Stimulated activated naive B cell treated with anti-CD40 and anti-IgM and Interleukin-4, amounts not matched to agents 10 μg/mL and 1 μg/mL and 100 μg/mL, for 72 hours (primary cell): ENCODE data around the gene KRT77.
"Not testable (repeated sequence)": the region's sequence is repeated elsewhere in the genome, so short reads cannot be mapped to it uniquely, and the experiment has no call there.

Experiments used
- ATAC-seq, 2 donors: fragments of 150-1000 bp; cut with Tn5 transposase; replicated peaks; 2 replicates each; pipeline ENCODE4 v1.10.0; 2021; ENCODE audit warnings: moderate library complexity in 1 of 2
- DNase-seq: peaks from one replicate; pipeline ENCODE4 v3.0.0; 2021
- H3K27ac Mint-ChIP-seq: one replicate; pipeline ENCODE4 v1.8.0; 2022; ENCODE audit warnings: mild to moderate bottlenecking, mixed read lengths
- H3K27me3 Mint-ChIP-seq, 2 donors: one replicate each; pipeline ENCODE4 v1.8.0; 2022; ENCODE audit warnings: mixed read lengths in 2 of 2
- H3K36me3 Mint-ChIP-seq, 2 donors: one replicate each; pipeline ENCODE4 v1.8.0; 2022; ENCODE audit warnings: mixed read lengths in 2 of 2, mild to moderate bottlenecking in 1 of 2
- H3K4me1 Mint-ChIP-seq, 2 donors: one replicate each; pipeline ENCODE4 v1.8.0; 2022; ENCODE audit warnings: mixed read lengths in 2 of 2, mild to moderate bottlenecking in 1 of 2
- H3K4me3 Mint-ChIP-seq, 2 donors: one replicate each; pipeline ENCODE4 v1.8.0; 2022; ENCODE audit warnings: mild to moderate bottlenecking in 2 of 2, mixed read lengths in 2 of 2, moderate library complexity in 1 of 2
- H3K9me3 Mint-ChIP-seq, 2 donors: one replicate each; pipeline ENCODE4 v1.8.0; 2022; ENCODE audit warnings: mixed read lengths in 2 of 2, mild to moderate bottlenecking in 1 of 2

Gene KRT77

GRCh38 chr12:52672321-52672933, 30.9 kb downstream of the KRT77 start:
- no peak for ATAC-seq
- no peaks in the 10 kb centered on the region for H3K4me1 Mint-ChIP-seq
- no peaks in the 10 kb centered on the region for H3K36me3 Mint-ChIP-seq
- peaks cover 19 to 31% of the 10 kb centered on the region in 2 donors for H3K27me3 Mint-ChIP-seq
- DNase-seq, result no peak
- no peaks in the 10 kb centered on the region for H3K9me3 Mint-ChIP-seq
- no peak overlapping the region for H3K27ac Mint-ChIP-seq
- no peak overlapping the region for H3K4me3 Mint-ChIP-seq

GRCh38 chr12:52670961-52671360, 32.4 kb downstream of the KRT77 start:
- Mint-ChIP-seq H3K27ac (no peak overlapping the region), H3K36me3 (no peaks in the 10 kb centered on the region), H3K9me3 (no peaks in the 10 kb centered on the region), H3K4me1 (no peaks in the 10 kb centered on the region), H3K27me3 (peaks cover 24 to 26% of the 10 kb centered on the region in 2 donors), H3K4me3 (no peak overlapping the region)
- no peak for ATAC-seq
- DNase-seq, result no peak

- no peak for ATAC-seq
Observed at GRCh38 chr12:52670506-52670905, 32.8 kb downstream of the KRT77 start.

GRCh38 chr12:52669941-52670340, 33.4 kb downstream of the KRT77 start:
- H3K27me3 Mint-ChIP-seq, result peaks cover 24 to 26% of the 10 kb centered on the region in 2 donors
- H3K36me3 Mint-ChIP-seq, ATAC-seq, H3K27ac Mint-ChIP-seq, H3K4me1 Mint-ChIP-seq, DNase-seq, H3K9me3 Mint-ChIP-seq, H3K4me3 Mint-ChIP-seq: not testable (repeated sequence)

More at GRCh38 chr12:52670506-52670905, 32.8 kb downstream of the KRT77 start:
- H3K27me3 Mint-ChIP-seq, result peaks cover 22% of the 10 kb centered on the region in 2 donors
- no peak for DNase-seq
- H3K36me3 Mint-ChIP-seq, result no peaks in the 10 kb centered on the region
- no peaks in the 10 kb centered on the region for H3K4me1 Mint-ChIP-seq
- no peak overlapping the region for H3K27ac Mint-ChIP-seq
- no peaks in the 10 kb centered on the region for H3K9me3 Mint-ChIP-seq
- no peak overlapping the region for H3K4me3 Mint-ChIP-seq

GRCh38 chr12:52669426-52669825, 33.9 kb downstream of the KRT77 start:
- Mint-ChIP-seq H3K36me3 (no peaks in the 10 kb centered on the region), H3K4me3 (no peak overlapping the region), H3K27ac (no peak overlapping the region), H3K27me3 (peaks cover 24 to 26% of the 10 kb centered on the region in 2 donors), H3K4me1 (no peaks in the 10 kb centered on the region), H3K9me3 (no peaks in the 10 kb centered on the region)
- ATAC-seq, result no peak
- no peak for DNase-seq

GRCh38 chr12:52667931-52668330, 35.4 kb downstream of the KRT77 start:
- ATAC-seq, result no peak
- Mint-ChIP-seq H3K4me1 (no peaks in the 10 kb centered on the region), H3K36me3 (no peaks in the 10 kb centered on the region), H3K4me3 (no peak overlapping the region), H3K27ac (no peak overlapping the region), H3K27me3 (peaks cover 32 to 34% of the 10 kb centered on the region in 2 donors), H3K9me3 (no peaks in the 10 kb centered on the region)
- no peak for DNase-seq

- peaks cover 34% of the 10 kb centered on the region in 2 donors for H3K27me3 Mint-ChIP-seq
- no peak overlapping the region for H3K27ac Mint-ChIP-seq
- no peak overlapping the region for H3K4me3 Mint-ChIP-seq
- DNase-seq, result no peak
- H3K9me3 Mint-ChIP-seq, result no peaks in the 10 kb centered on the region
- no peak for ATAC-seq
- no peaks in the 10 kb centered on the region for H3K4me1 Mint-ChIP-seq
- H3K36me3 Mint-ChIP-seq, result no peaks in the 10 kb centered on the region
Observed at GRCh38 chr12:52667509-52667908, 35.8 kb downstream of the KRT77 start.

- Mint-ChIP-seq H3K4me1 (no peaks in the 10 kb centered on the region), H3K36me3 (no peaks in the 10 kb centered on the region), H3K27ac (no peak overlapping the region), H3K27me3 (peaks cover 37 to 43% of the 10 kb centered on the region in 2 donors), H3K4me3 (no peak overlapping the region), H3K9me3 (no peaks in the 10 kb centered on the region)
- ATAC-seq, result no peak
- no peak for DNase-seq
Observed at GRCh38 chr12:52666471-52666870, 36.9 kb downstream of the KRT77 start.

- no peaks in the 10 kb centered on the region for H3K36me3 Mint-ChIP-seq
- no peak overlapping the region for H3K27ac Mint-ChIP-seq
- H3K4me3 Mint-ChIP-seq, result no peak overlapping the region
- ATAC-seq, result no peak
- no peak for DNase-seq
- no peaks in the 10 kb centered on the region for H3K9me3 Mint-ChIP-seq
- no peaks in the 10 kb centered on the region for H3K4me1 Mint-ChIP-seq
- H3K27me3 Mint-ChIP-seq, result peaks cover 37 to 40% of the 10 kb centered on the region in 2 donors
Observed at GRCh38 chr12:52663420-52663819, 39.9 kb downstream of the KRT77 start.

- no peaks in the 10 kb centered on the region for H3K4me1 Mint-ChIP-seq
- H3K4me3 Mint-ChIP-seq, result no peak overlapping the region
- no peaks in the 10 kb centered on the region for H3K9me3 Mint-ChIP-seq
- H3K36me3 Mint-ChIP-seq, result no peaks in the 10 kb centered on the region
- peaks cover 34 to 42% of the 10 kb centered on the region in 2 donors for H3K27me3 Mint-ChIP-seq
- DNase-seq, result no peak
- ATAC-seq, result no peak
- no peak overlapping the region for H3K27ac Mint-ChIP-seq
Observed at GRCh38 chr12:52662918-52663229, 40.5 kb downstream of the KRT77 start.

GRCh38 chr12:52662093-52662917, 41.0 kb downstream of the KRT77 start:
- H3K9me3 Mint-ChIP-seq, result no peaks in the 10 kb centered on the region
- no peak overlapping the region for H3K27ac Mint-ChIP-seq
- peaks cover 33 to 42% of the 10 kb centered on the region in 2 donors for H3K27me3 Mint-ChIP-seq
- no peaks in the 10 kb centered on the region for H3K36me3 Mint-ChIP-seq
- H3K4me1 Mint-ChIP-seq, result no peaks in the 10 kb centered on the region
- H3K4me3 Mint-ChIP-seq, result no peak overlapping the region
- no peak for ATAC-seq
- DNase-seq, result no peak

GRCh38 chr12:52661668-52662067, 41.7 kb downstream of the KRT77 start:
- Mint-ChIP-seq H3K27ac (no peak overlapping the region), H3K9me3 (no peaks in the 10 kb centered on the region), H3K4me3 (no peak overlapping the region), H3K4me1 (no peaks in the 10 kb centered on the region), H3K27me3 (peaks cover 33 to 40% of the 10 kb centered on the region in 2 donors), H3K36me3 (no peaks in the 10 kb centered on the region)
- DNase-seq, result no peak
- ATAC-seq, result no peak

GRCh38 chr12:52660934-52661499, 42.3 kb downstream of the KRT77 start:
- H3K27ac Mint-ChIP-seq, result no peak overlapping the region
- H3K9me3 Mint-ChIP-seq, result no peaks in the 10 kb centered on the region
- DNase-seq (no peak), ATAC-seq (no peak)
- no peak overlapping the region for H3K4me3 Mint-ChIP-seq
- H3K27me3 Mint-ChIP-seq, result peaks cover 33 to 34% of the 10 kb centered on the region in 2 donors
- H3K4me1 Mint-ChIP-seq, result no peaks in the 10 kb centered on the region
- H3K36me3 Mint-ChIP-seq, result no peaks in the 10 kb centered on the region

- ATAC-seq (no peak), DNase-seq (no peak)
- Mint-ChIP-seq H3K27ac (no peak overlapping the region), H3K36me3 (no peaks in the 10 kb centered on the region), H3K4me3 (no peak overlapping the region), H3K27me3 (peaks cover 26 to 30% of the 10 kb centered on the region in 2 donors), H3K9me3 (no peaks in the 10 kb centered on the region), H3K4me1 (no peaks in the 10 kb centered on the region)
Observed at GRCh38 chr12:52659951-52660350, 43.4 kb downstream of the KRT77 start.

- no peak for ATAC-seq
- H3K27me3 Mint-ChIP-seq, result peaks cover 24 to 26% of the 10 kb centered on the region in 2 donors
Observed at GRCh38 chr12:52659395-52659794, 43.9 kb downstream of the KRT77 start.

More at GRCh38 chr12:52659395-52659794, 43.9 kb downstream of the KRT77 start:
- no peak overlapping the region for H3K4me3 Mint-ChIP-seq
- H3K4me1 Mint-ChIP-seq, result no peaks in the 10 kb centered on the region
- no peaks in the 10 kb centered on the region for H3K9me3 Mint-ChIP-seq
- H3K27ac Mint-ChIP-seq, result no peak overlapping the region
- no peaks in the 10 kb centered on the region for H3K36me3 Mint-ChIP-seq
- no peak for DNase-seq
